ENCODE data around the gene YOD1. TPM values are rescaled to one million over a fixed set of nuclear protein-coding genes. Genes with fewer than 3 reads are reported as not detected.

The YOD1 gene
- total RNA-seq, 1 experiment from 2014 or later: 11.8 TPM

GRCh38 chr1:207033302-207033701 is 17.7 kb downstream of the YOD1 start:
- peaks cover 44% of the 10 kb centered on the region for H3K4me1 ChIP-seq
- H3K36me3 ChIP-seq (ENCODE audit: control insufficient read depth, insufficient read depth, low read length): no peaks in the 10 kb centered on the region
- Mint-ChIP-seq H3K27me3 (ENCODE audit: insufficient read depth, unreplicated experiment) (no peaks in the 10 kb centered on the region), H3K27ac (ENCODE audit: unreplicated experiment) (no peak overlapping the region), H3K9me3 (ENCODE audit: unreplicated experiment) (no peaks in the 10 kb centered on the region), H3K36me3 (ENCODE audit: insufficient read depth, unreplicated experiment) (no peaks in the 10 kb centered on the region), H3K4me3 (ENCODE audit: unreplicated experiment) (peak overlapping the region; percentile 78), H3K4me1 (ENCODE audit: low read depth, unreplicated experiment) (peaks cover 33% of the 10 kb centered on the region)
- BruUV-seq (replicated peaks): no TSS peak
- CTCF ChIA-PET: interaction anchor here (0.9 to 1.8 kb wide), 6 partner anchors 12 to 289 kb away, joined by 3 to 15 read pairs (median 7); partner anchors contain the start of gene PFKFB2
- POLR2A ChIA-PET: interaction anchor here (0.6 to 3.8 kb wide), 8 partner anchors 9 to 288 kb away, joined by 3 to 39 read pairs (median 7); partner anchors contain the start of genes CD55, PFKFB2 and YOD1
- H3K4me3 ChIP-seq (ENCODE audit: low read depth, low read length): no peak overlapping the region
- intact Hi-C loops (cut with micrococcal nuclease; ENCODE audit: unreplicated experiment): loop anchor here (2.0 kb wide), 1 partner anchor 17 kb away; the partner anchor contains the start of gene YOD1
- TF ChIP-seq, protein P1, sequence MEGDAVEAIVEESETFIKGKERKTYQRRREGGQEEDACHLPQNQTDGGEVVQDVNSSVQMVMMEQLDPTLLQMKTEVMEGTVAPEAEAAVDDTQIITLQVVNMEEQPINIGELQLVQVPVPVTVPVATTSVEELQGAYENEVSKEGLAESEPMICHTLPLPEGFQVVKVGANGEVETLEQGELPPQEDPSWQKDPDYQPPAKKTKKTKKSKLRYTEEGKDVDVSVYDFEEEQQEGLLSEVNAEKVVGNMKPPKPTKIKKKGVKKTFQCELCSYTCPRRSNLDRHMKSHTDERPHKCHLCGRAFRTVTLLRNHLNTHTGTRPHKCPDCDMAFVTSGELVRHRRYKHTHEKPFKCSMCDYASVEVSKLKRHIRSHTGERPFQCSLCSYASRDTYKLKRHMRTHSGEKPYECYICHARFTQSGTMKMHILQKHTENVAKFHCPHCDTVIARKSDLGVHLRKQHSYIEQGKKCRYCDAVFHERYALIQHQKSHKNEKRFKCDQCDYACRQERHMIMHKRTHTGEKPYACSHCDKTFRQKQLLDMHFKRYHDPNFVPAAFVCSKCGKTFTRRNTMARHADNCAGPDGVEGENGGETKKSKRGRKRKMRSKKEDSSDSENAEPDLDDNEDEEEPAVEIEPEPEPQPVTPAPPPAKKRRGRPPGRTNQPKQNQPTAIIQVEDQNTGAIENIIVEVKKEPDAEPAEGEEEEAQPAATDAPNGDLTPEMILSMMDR (IDR thresholded peaks at IDR 0.05; ENCODE audit: insufficient read depth in 1 of 2, low read depth in 1 of 2, low read length in 1 of 2, severe bottlenecking in 1 of 2, unreplicated experiment in 1 of 2): no peak
- H3K27me3 ChIP-seq (replicated peaks; ENCODE audit: control insufficient read depth, insufficient read depth, low read length): no peaks in the 10 kb centered on the region
- DNase-seq: no peak
- no peaks in the 10 kb centered on the region for H3K9me3 ChIP-seq

- Histone ChIP-seq H3K4me3 (ENCODE audit: low read depth, low read length) (peak within 1 kb of the TSS; percentile 41), H3K27me3 (replicated peaks; ENCODE audit: control insufficient read depth, insufficient read depth, low read length) (no peaks in the 10 kb centered on the region), H3K4me1 (peaks cover 51% of the 10 kb centered on the region), H3K9me3 (no peaks in the 10 kb centered on the region), H3K36me3 (ENCODE audit: control insufficient read depth, insufficient read depth, low read length) (no peaks in the 10 kb centered on the region)
- Mint-ChIP-seq H3K9me3 (ENCODE audit: unreplicated experiment) (no peaks in the 10 kb centered on the region), H3K27me3 (ENCODE audit: insufficient read depth, unreplicated experiment) (no peaks in the 10 kb centered on the region), H3K36me3 (ENCODE audit: insufficient read depth, unreplicated experiment) (peaks cover 1% of the 10 kb centered on the region), H3K4me3 (ENCODE audit: unreplicated experiment) (peak within 1 kb of the TSS; percentile 78), H3K27ac (ENCODE audit: unreplicated experiment) (peak within 1 kb of the TSS; percentile 88), H3K4me1 (ENCODE audit: low read depth, unreplicated experiment) (peaks cover 36% of the 10 kb centered on the region)
- intact Hi-C loops (cut with micrococcal nuclease; ENCODE audit: unreplicated experiment): loop anchor here (1.0 to 2.0 kb wide), 2 partner anchors 12 to 18 kb away; partner anchors contain the start of gene YOD1
- BruUV-seq (replicated peaks): no TSS peak
- POLR2A ChIA-PET: interaction anchor here (0.6 to 3.8 kb wide), 10 partner anchors 8 to 1744 kb away, joined by 3 to 39 read pairs (median 6); partner anchors contain the start of genes CD55, PFKFB2 and YOD1
- DNase-seq: peak; percentile 89 to 93
- TF ChIP-seq, protein P1 (IDR thresholded peaks at IDR 0.05; ENCODE audit: insufficient read depth in 1 of 2, low read depth in 1 of 2, low read length in 1 of 2, severe bottlenecking in 1 of 2, unreplicated experiment in 1 of 2): no peak
- CTCF ChIA-PET: interaction anchor here (0.6 to 1.8 kb wide), 12 partner anchors 8 to 372 kb away, joined by 3 to 15 read pairs (median 4); partner anchors contain the start of gene PFKFB2
These were observed 18.4 kb downstream of the YOD1 start, which contains the start of gene C1orf116 for GRCh38 chr1:207032528-207033017. Gene C1orf116, minus strand, starts transcription at chr1:207032756. Its CDS starts 5,158 bp downstream, at chr1:207027598.

GRCh38 chr1:207031632-207032264 is 19.3 kb downstream of the YOD1 start:
- Histone ChIP-seq H3K4me3 (ENCODE audit: low read depth, low read length) (peak overlapping the region; percentile 41), H3K4me1 (peaks cover 59% of the 10 kb centered on the region), H3K9me3 (no peaks in the 10 kb centered on the region), H3K27me3 (replicated peaks; ENCODE audit: control insufficient read depth, insufficient read depth, low read length) (no peaks in the 10 kb centered on the region), H3K36me3 (ENCODE audit: control insufficient read depth, insufficient read depth, low read length) (no peaks in the 10 kb centered on the region; the same call in 1 of the 2 replicates)
- TF ChIP-seq, protein P1 (IDR thresholded peaks at IDR 0.05; ENCODE audit: insufficient read depth in 1 of 2, low read depth in 1 of 2, low read length in 1 of 2, severe bottlenecking in 1 of 2, unreplicated experiment in 1 of 2): no peak
- POLR2A ChIA-PET: interaction anchor here (0.5 to 3.8 kb wide), 6 partner anchors 11 to 1479 kb away, joined by 4 to 39 read pairs (median 10); partner anchors contain the start of genes CD55, PFKFB2 and YOD1
- Mint-ChIP-seq H3K9me3 (ENCODE audit: unreplicated experiment) (no peaks in the 10 kb centered on the region), H3K4me3 (ENCODE audit: unreplicated experiment) (peak overlapping the region; percentile 78), H3K27me3 (ENCODE audit: insufficient read depth, unreplicated experiment) (no peaks in the 10 kb centered on the region), H3K27ac (ENCODE audit: unreplicated experiment) (peak overlapping the region; percentile 88), H3K36me3 (ENCODE audit: insufficient read depth, unreplicated experiment) (peaks cover 9% of the 10 kb centered on the region), H3K4me1 (ENCODE audit: low read depth, unreplicated experiment) (peaks cover 44% of the 10 kb centered on the region)
- intact Hi-C loops (cut with micrococcal nuclease; ENCODE audit: unreplicated experiment): loop anchor here (1.0 to 2.0 kb wide), 2 partner anchors 11 to 19 kb away; partner anchors contain the start of gene YOD1
- no TSS peak for BruUV-seq (replicated peaks)
- CTCF ChIA-PET: interaction anchor here (0.9 to 1.8 kb wide), 4 partner anchors 7 to 97 kb away, joined by 3 to 15 read pairs (median 8); partner anchors contain the start of gene PFKFB2
- no peak for DNase-seq
